Measurements from ENCODE around the gene RAVER2.
"Not testable (repeated sequence)": the region's sequence is repeated elsewhere in the genome, so short reads cannot be mapped to it uniquely, and the experiment has no call there.

DNA sequence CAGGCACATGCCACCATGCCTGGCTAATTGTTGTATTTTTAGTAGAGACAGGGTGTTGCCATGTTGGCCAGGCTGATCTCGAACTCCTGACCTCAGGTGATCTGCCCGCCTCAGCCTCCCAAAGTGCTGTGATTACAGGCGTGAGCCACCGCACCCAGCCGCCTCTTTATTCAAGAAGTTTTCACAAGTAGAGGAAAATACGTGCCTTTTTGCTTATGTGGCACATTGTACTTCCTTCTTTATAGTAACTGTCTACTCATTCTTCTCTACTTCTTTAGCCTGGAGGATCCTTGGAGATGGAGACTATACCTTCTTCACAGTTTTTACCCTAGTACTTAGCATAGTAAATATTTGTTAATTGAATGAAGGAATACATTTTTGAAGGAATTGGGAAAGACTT, 37.2 kb downstream of the RAVER2 start:
- not testable (repeated sequence) for TF ChIP-seq TCF7 (IDR thresholded peaks at IDR 0.05; ENCODE audit: borderline replicate concordance); RAD21 (IDR thresholded peaks at IDR 0.05; ENCODE audit: insufficient read depth, low read depth, low read length); RFX5 (IDR thresholded peaks at IDR 0.05; ENCODE audit: low read depth, low read length); MXI1 (IDR thresholded peaks at IDR 0.05; ENCODE audit: low read depth, low read length); CREB1 (IDR thresholded peaks at IDR 0.05; ENCODE audit: low read depth); LARP7 (IDR thresholded peaks at IDR 0.05); ASH2L (IDR thresholded peaks at IDR 0.05; ENCODE audit: borderline replicate concordance, low read depth); HDAC6 (IDR thresholded peaks at IDR 0.05; ENCODE audit: unreplicated experiment)
- TF ChIP-seq, protein P1, sequence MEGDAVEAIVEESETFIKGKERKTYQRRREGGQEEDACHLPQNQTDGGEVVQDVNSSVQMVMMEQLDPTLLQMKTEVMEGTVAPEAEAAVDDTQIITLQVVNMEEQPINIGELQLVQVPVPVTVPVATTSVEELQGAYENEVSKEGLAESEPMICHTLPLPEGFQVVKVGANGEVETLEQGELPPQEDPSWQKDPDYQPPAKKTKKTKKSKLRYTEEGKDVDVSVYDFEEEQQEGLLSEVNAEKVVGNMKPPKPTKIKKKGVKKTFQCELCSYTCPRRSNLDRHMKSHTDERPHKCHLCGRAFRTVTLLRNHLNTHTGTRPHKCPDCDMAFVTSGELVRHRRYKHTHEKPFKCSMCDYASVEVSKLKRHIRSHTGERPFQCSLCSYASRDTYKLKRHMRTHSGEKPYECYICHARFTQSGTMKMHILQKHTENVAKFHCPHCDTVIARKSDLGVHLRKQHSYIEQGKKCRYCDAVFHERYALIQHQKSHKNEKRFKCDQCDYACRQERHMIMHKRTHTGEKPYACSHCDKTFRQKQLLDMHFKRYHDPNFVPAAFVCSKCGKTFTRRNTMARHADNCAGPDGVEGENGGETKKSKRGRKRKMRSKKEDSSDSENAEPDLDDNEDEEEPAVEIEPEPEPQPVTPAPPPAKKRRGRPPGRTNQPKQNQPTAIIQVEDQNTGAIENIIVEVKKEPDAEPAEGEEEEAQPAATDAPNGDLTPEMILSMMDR (IDR thresholded peaks at IDR 0.05 in 2 of 3, conservative IDR thresholded peaks at IDR 0.05 in 1 of 3; ENCODE audit: control insufficient read depth in 2 of 3, extremely low read depth in 1 of 3, insufficient read depth in 1 of 3, low read depth in 3 of 3, low read length in 3 of 3): not testable (repeated sequence)

Data from GM12878 (cell line).